A673 (cell line): ENCODE results near the gene TNFSF10.

Source experiments
- EZH2 ChIP-seq: fragments of 200-600 bp; sonication (generic); IDR thresholded peaks from 2 replicates; pipeline ENCODE4 v1.6.1; 2017; ENCODE audit warnings: borderline replicate concordance, low read depth, mild to moderate bottlenecking, mixed read lengths, antibody characterized with exemption, low read length; ENCODE audit not compliant: poor library complexity, severe bottlenecking
- TF ChIP-seq, protein P1 (sequence below): fragments of 300-800, 200-600 bp; sonication (generic); conservative IDR thresholded peaks from 2 replicates; pipeline ENCODE4 v1.5.1; 2017; ENCODE audit warnings: low read depth, mild to moderate bottlenecking, antibody characterized with exemption, low read length, moderate library complexity, mixed read lengths

DNA sequence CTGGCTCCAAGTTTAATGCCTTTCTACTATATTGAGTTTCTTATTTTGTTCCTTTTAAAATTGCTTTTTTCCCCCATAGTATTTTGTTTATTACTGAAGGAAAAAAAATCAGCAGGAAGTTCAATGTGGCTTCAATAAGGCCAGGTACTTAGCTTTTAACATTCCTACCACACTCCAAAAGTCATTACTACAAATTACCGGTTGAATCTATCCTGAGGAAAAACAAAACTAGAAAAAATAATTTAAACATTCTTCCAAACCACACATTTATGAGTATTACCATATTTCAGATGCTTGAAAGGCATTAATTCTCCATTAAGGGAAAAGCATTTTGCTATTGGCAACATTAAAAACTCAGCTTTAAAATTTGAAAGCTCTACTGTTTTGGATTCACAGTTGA lies 20.2 kb upstream of the TNFSF10 start:
- TF ChIP-seq, protein P1, sequence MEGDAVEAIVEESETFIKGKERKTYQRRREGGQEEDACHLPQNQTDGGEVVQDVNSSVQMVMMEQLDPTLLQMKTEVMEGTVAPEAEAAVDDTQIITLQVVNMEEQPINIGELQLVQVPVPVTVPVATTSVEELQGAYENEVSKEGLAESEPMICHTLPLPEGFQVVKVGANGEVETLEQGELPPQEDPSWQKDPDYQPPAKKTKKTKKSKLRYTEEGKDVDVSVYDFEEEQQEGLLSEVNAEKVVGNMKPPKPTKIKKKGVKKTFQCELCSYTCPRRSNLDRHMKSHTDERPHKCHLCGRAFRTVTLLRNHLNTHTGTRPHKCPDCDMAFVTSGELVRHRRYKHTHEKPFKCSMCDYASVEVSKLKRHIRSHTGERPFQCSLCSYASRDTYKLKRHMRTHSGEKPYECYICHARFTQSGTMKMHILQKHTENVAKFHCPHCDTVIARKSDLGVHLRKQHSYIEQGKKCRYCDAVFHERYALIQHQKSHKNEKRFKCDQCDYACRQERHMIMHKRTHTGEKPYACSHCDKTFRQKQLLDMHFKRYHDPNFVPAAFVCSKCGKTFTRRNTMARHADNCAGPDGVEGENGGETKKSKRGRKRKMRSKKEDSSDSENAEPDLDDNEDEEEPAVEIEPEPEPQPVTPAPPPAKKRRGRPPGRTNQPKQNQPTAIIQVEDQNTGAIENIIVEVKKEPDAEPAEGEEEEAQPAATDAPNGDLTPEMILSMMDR = no peak
- no peak for TF ChIP-seq EZH2
